Nephron progenitor cell (in vitro differentiated cells): ENCODE data around the gene SORL1-AS1.

Experiments
- DNase-seq: peaks from one replicate; pipeline ENCODE4 v3.0.0; 2021
- H3K27ac Mint-ChIP-seq: 2 replicates; pipeline ENCODE4 v1.8.0; 2021; ENCODE audit warnings: mild to moderate bottlenecking, moderate library complexity, mixed read lengths
- H3K27me3 Mint-ChIP-seq: 2 replicates; pipeline ENCODE4 v1.8.0; 2021; ENCODE audit warnings: mild to moderate bottlenecking, low read depth, mixed read lengths; ENCODE audit not compliant: poor library complexity
- H3K36me3 Mint-ChIP-seq: 2 replicates; pipeline ENCODE4 v1.8.0; 2021; ENCODE audit warnings: low read depth, mixed read lengths
- H3K4me1 Mint-ChIP-seq: 2 replicates; pipeline ENCODE4 v1.8.0; 2021; ENCODE audit warnings: mixed read lengths
- H3K4me3 Mint-ChIP-seq: 2 replicates; pipeline ENCODE4 v1.8.0; 2021; ENCODE audit warnings: mild to moderate bottlenecking, moderate library complexity, mixed read lengths
- H3K9me3 Mint-ChIP-seq: 2 replicates; pipeline ENCODE4 v1.8.0; 2021; ENCODE audit warnings: mild to moderate bottlenecking, moderate library complexity, mixed read lengths
- TF ChIP-seq, protein P1 (sequence below): fragments of 200-600 bp; sonication (generic); IDR thresholded peaks from 2 replicates; pipeline ENCODE4 v1.5.0; 2021; ENCODE audit warnings: antibody characterized with exemption

The SORL1-AS1 gene

DNA sequence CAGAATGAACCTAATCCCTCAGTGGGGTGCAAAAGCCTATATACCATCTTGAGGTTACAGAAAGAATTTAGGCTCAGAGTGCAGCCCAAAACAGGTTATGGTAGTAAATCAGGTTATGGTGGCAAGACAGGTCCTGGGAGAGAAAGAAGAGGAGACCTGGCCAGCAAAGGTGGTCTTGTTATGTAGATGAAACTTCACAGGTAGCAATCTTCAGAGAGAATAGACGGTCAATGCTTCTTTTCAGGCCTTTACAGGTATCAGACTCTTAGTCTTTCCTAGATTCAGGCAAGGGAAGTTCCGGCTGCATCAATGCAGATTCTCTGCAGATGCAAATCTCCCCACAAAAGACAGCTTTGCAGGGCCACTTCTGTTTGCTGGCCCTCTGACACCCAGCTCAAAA, 46.5 kb downstream of the SORL1-AS1 start:
- no peak for DNase-seq
- peaks cover 16% of the 10 kb centered on the region for H3K9me3 Mint-ChIP-seq
- peaks cover 4% of the 10 kb centered on the region for H3K27me3 Mint-ChIP-seq
- TF ChIP-seq, protein P1, sequence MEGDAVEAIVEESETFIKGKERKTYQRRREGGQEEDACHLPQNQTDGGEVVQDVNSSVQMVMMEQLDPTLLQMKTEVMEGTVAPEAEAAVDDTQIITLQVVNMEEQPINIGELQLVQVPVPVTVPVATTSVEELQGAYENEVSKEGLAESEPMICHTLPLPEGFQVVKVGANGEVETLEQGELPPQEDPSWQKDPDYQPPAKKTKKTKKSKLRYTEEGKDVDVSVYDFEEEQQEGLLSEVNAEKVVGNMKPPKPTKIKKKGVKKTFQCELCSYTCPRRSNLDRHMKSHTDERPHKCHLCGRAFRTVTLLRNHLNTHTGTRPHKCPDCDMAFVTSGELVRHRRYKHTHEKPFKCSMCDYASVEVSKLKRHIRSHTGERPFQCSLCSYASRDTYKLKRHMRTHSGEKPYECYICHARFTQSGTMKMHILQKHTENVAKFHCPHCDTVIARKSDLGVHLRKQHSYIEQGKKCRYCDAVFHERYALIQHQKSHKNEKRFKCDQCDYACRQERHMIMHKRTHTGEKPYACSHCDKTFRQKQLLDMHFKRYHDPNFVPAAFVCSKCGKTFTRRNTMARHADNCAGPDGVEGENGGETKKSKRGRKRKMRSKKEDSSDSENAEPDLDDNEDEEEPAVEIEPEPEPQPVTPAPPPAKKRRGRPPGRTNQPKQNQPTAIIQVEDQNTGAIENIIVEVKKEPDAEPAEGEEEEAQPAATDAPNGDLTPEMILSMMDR, result no peak
- H3K4me3 Mint-ChIP-seq, result no peak overlapping the region
- peaks cover 5% of the 10 kb centered on the region for H3K36me3 Mint-ChIP-seq
- no peaks in the 10 kb centered on the region for H3K4me1 Mint-ChIP-seq
- H3K27ac Mint-ChIP-seq, result no peak overlapping the region

DNA sequence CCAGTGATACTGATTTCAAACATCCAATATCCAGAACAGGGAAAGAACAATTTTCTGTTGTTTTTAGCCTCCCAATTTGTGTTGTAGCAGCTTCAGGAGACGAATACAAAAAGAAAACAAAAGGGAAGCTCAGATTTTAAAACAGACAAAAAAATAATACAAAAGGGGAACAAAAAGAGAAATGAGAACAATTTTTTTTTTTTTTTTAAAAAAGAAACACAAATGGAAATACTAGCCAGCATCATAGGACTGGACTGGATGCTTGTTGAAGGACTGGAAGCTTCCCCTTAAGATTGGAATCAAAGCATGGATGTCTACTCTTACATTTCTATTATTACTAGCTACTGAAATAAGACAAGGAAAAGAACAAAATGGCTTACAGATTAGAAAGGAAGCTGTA, 47.1 kb downstream of the SORL1-AS1 start:
- TF ChIP-seq, protein P1, result no peak
- Mint-ChIP-seq H3K27ac (no peak overlapping the region), H3K9me3 (peaks cover 20% of the 10 kb centered on the region), H3K36me3 (peaks cover 5% of the 10 kb centered on the region), H3K4me3 (no peak overlapping the region), H3K4me1 (no peaks in the 10 kb centered on the region), H3K27me3 (peaks cover 4% of the 10 kb centered on the region)
- DNase-seq, result no peak

DNA sequence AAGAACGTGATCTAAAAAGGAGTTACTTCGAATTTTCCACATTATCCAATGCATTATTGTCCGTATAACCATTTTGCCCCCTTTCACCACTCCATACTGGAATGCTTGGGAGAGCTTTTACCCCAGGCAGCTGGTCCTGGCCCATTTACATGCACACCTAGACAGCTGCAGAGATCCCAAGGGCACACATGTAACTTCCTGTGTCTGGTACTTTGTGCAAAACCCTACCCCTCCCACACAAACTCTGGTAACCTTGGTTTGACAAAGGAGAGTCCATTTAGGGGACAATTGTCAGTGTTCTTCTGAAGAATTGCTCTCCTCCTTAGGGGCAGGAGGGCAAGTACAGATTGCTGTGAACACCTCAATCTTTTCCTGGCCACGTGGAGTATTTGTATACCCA, 58.0 kb downstream of the SORL1-AS1 start:
- TF ChIP-seq, protein P1, result no peak
- Mint-ChIP-seq H3K9me3 (peaks cover 11% of the 10 kb centered on the region), H3K4me3 (no peak overlapping the region), H3K27me3 (peaks cover 5% of the 10 kb centered on the region), H3K27ac (no peak overlapping the region), H3K4me1 (peaks cover 3% of the 10 kb centered on the region), H3K36me3 (no peaks in the 10 kb centered on the region)
- DNase-seq, result no peak

DNA sequence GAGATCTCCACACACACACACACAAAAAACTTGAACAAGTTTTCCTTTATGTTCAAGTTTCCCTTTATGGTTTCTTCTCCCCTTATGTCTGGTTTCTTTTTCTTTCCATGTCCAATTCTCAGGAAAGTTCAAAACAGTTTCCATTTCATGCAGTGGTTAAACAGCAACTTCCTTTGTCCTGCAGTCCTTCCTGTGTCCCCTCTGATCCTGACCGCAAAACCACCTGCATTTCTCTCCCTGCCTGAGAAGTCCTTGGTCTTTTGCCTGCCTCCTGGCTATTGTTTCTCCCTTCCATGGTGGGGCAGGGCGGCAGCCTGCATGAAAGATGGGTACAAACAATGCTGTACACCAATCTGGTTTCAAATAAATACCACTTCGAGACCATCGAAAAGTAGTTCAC, 58.9 kb downstream of the SORL1-AS1 start:
- H3K27me3 Mint-ChIP-seq, result peaks cover 8% of the 10 kb centered on the region

DNA sequence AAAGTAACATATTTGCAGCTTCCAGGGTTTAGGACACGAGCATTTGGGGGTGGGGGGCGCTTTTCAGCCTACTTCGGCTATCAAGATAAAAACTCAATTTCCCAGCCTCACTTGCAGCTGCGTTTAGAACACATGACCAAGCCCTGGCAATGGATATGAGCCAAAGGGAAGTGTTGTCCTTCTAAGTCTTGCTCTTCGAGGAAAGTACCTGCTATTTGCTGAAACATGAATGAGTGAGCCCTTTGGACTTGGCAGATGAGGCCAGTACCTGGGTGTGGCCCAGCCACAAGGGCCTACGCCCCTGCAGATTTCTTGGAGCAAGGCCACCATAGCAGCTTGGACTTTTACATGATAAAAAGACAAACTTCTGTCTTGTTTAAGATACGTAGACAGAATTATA, 60.9 kb downstream of the SORL1-AS1 start:
- no peak for DNase-seq
- Mint-ChIP-seq H3K27me3 (peaks cover 8% of the 10 kb centered on the region), H3K36me3 (no peaks in the 10 kb centered on the region), H3K4me1 (peaks cover 12% of the 10 kb centered on the region), H3K27ac (no peak overlapping the region), H3K9me3 (peaks cover 8% of the 10 kb centered on the region), H3K4me3 (no peak overlapping the region)
- TF ChIP-seq, protein P1, result no peak

More for the DNA sequence above, 58.9 kb downstream of the SORL1-AS1 start:
- no peaks in the 10 kb centered on the region for H3K36me3 Mint-ChIP-seq
- TF ChIP-seq, protein P1, result no peak
- no peak for DNase-seq
- peaks cover 12% of the 10 kb centered on the region for H3K4me1 Mint-ChIP-seq
- no peak overlapping the region for H3K4me3 Mint-ChIP-seq
- peaks cover 8% of the 10 kb centered on the region for H3K9me3 Mint-ChIP-seq
- H3K27ac Mint-ChIP-seq, result peak overlapping the region; percentile 0

DNA sequence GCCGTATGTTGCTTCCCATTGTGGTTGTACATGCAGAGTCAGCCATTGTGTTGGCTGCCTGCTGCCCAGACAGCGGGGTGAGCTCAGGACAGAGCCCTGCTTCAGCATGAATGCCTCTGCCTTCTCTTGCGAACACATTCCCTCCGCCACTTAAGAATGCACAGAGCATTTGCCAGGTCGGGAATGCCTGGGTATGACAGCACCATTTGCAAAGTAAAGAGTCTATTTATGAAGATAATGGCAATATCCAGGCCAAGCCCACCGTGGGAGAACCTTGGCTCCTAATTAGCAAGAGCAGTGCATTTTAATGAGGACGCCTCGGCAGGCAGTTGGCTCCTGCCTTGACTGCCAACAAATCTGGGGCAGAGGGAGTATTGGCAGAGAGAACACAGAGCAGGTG, 63.1 kb downstream of the SORL1-AS1 start:
- H3K36me3 Mint-ChIP-seq, result no peaks in the 10 kb centered on the region
- DNase-seq, result no peak
- H3K9me3 Mint-ChIP-seq, result peaks cover 8% of the 10 kb centered on the region
- peaks cover 12% of the 10 kb centered on the region for H3K4me1 Mint-ChIP-seq
- TF ChIP-seq, protein P1, result no peak
- H3K27me3 Mint-ChIP-seq, result peaks cover 8% of the 10 kb centered on the region
- H3K27ac Mint-ChIP-seq, result peak overlapping the region; percentile 49
- no peak overlapping the region for H3K4me3 Mint-ChIP-seq
